HepG2 (cell line): ENCODE data around the gene ACTR10. TPM values are rescaled to one million over a fixed set of nuclear protein-coding genes. Genes with fewer than 3 reads are reported as not detected.

Experiments used
- ELF3 ChIP-seq: IDR thresholded peaks from 2 replicates; pipeline ENCODE4 v1.6.1; 2016; ENCODE audit warnings: missing genetic modification reagents, missing compliant biosample characterization
- FOSL2 ChIP-seq: sonication (generic); formaldehyde crosslinking; IDR thresholded peaks from 2 replicates; pipeline ENCODE4 v1.4.0; 2020; ENCODE audit warnings: missing genetic modification reagents
- FOXK2 ChIP-seq: fragments of 450-650 bp; IDR thresholded peaks from 2 replicates; pipeline ENCODE4 v1.6.1; 2016
- FOXP4 ChIP-seq: sonication (generic); formaldehyde crosslinking; IDR thresholded peaks from 2 replicates; pipeline ENCODE4 v1.4.0; 2020; ENCODE audit warnings: missing genetic modification reagents
- GABPA ChIP-seq, 2 experiments: IDR thresholded peaks; 2 replicates each; pipeline ENCODE4 v1.6.1; 2011 to 2016; ENCODE audit warnings: low read depth in 2 of 2, low read length in 1 of 2, missing biosample characterization in 1 of 2, missing genetic modification characterization in 1 of 2
- GTF3A ChIP-seq: sonication (generic); formaldehyde crosslinking; conservative IDR thresholded peaks from 2 replicates; pipeline ENCODE4 v1.4.0; 2020; ENCODE audit warnings: mild to moderate bottlenecking, missing genetic modification reagents
- HMG20B ChIP-seq: conservative IDR thresholded peaks from 2 replicates; pipeline ENCODE4 v1.6.1; 2016; ENCODE audit warnings: missing genetic modification reagents, missing compliant biosample characterization
- IRF2 ChIP-seq: IDR thresholded peaks from 2 replicates; pipeline ENCODE4 v1.6.1; 2018; ENCODE audit warnings: missing genetic modification reagents, missing compliant biosample characterization
- MBD4 ChIP-seq: IDR thresholded peaks from 2 replicates; pipeline ENCODE4 v1.6.1; 2012; ENCODE audit warnings: low read length, inconsistent platforms, borderline replicate concordance
- MEIS1 ChIP-seq: sonication (generic); formaldehyde crosslinking; IDR thresholded peaks from 2 replicates; pipeline ENCODE4 v1.9.0; 2021; ENCODE audit warnings: mild to moderate bottlenecking, missing genetic modification reagents, moderate library complexity, borderline replicate concordance
- NCOR1 ChIP-seq: fragments of 200-600 bp; sonication (generic); IDR thresholded peaks from 2 replicates; pipeline ENCODE4 v1.7.0; 2017; ENCODE audit warnings: antibody characterized with exemption, low read length, borderline replicate concordance
- NFE2 ChIP-seq: sonication (generic); formaldehyde crosslinking; IDR thresholded peaks from 2 replicates; pipeline ENCODE4 v1.4.0; 2020; ENCODE audit warnings: missing genetic modification reagents
- NFYB ChIP-seq: sonication (generic); formaldehyde crosslinking; IDR thresholded peaks from 2 replicates; pipeline ENCODE4 v1.4.0; 2020; ENCODE audit warnings: missing genetic modification reagents
- POLR2AphosphoS5 ChIP-seq: IDR thresholded peaks from 2 replicates; pipeline ENCODE4 v1.6.1; 2012; ENCODE audit warnings: low read depth, low read length
- SOX6 ChIP-seq, 2 experiments: fragments of 450-650 bp in 1 of 2; sonication (generic) in 1 of 2; formaldehyde crosslinking in 1 of 2; IDR thresholded peaks; 2 replicates each; pipeline versions ENCODE4 v1.4.0 to v1.6.1; 2017 to 2020; ENCODE audit warnings: antibody characterized with exemption in 1 of 2, mild to moderate bottlenecking in 1 of 2, missing genetic modification reagents in 1 of 2
- SP5 ChIP-seq: IDR thresholded peaks from 2 replicates; pipeline ENCODE4 v1.6.1; 2016; ENCODE audit warnings: low read depth, borderline replicate concordance
- SPEN ChIP-seq: sonication (generic); formaldehyde crosslinking; IDR thresholded peaks from 2 replicates; pipeline ENCODE4 v1.5.1; 2020; ENCODE audit warnings: low read depth, mild to moderate bottlenecking, missing genetic modification reagents
- SRSF9 ChIP-seq: fragments of 200-400 bp; formaldehyde crosslinking; IDR thresholded peaks from 2 replicates; pipeline ENCODE4 v1.6.1; 2018; ENCODE audit warnings: borderline replicate concordance, mild to moderate bottlenecking, low read depth, low read length; ENCODE audit not compliant: insufficient read depth, poor library complexity, severe bottlenecking
- STAG1 ChIP-seq: sonication (generic); formaldehyde crosslinking; IDR thresholded peaks from 2 replicates; pipeline ENCODE4 v1.4.0; 2020; ENCODE audit warnings: missing genetic modification reagents
- ZNF275 ChIP-seq: sonication (generic); formaldehyde crosslinking; IDR thresholded peaks from 2 replicates; pipeline ENCODE4 v1.8.0; 2022; ENCODE audit warnings: missing genetic modification reagents, mild to moderate bottlenecking, inconsistent platforms, borderline replicate concordance
- ZNF3 ChIP-seq: IDR thresholded peaks from 2 replicates; pipeline ENCODE4 v1.7.0; 2017; ENCODE audit warnings: inconsistent platforms
- ZNF335 ChIP-seq: sonication (generic); formaldehyde crosslinking; IDR thresholded peaks from 2 replicates; pipeline ENCODE4 v1.4.0; 2020; ENCODE audit warnings: missing genetic modification reagents
- ZSCAN9 ChIP-seq: IDR thresholded peaks from 2 replicates; pipeline ENCODE4 v1.6.1; 2016; ENCODE audit warnings: borderline replicate concordance
- polyA plus RNA-seq, 8 experiments: library from polyadenylated mRNA; depleted of rRNA in 3 of 8; stranded (reverse) in 7 of 8; unstranded in 1 of 8; fragments of >200 nt; fragmentation: Illumina TruSeq in 4 of 8; extraction: Trizol in 4 of 8; gene quantifications; 2 replicates each; pipeline versions ENCODE4 v1.2.1 to v1.2.3, GENCODE V29; 2011 to 2016; ENCODE audit warnings: low read depth in 4 of 8, missing spikeins in 1 of 8, mixed read lengths in 1 of 8; ENCODE audit not compliant: insufficient read depth in 1 of 8
- total RNA-seq, 5 experiments: library from RNA; depleted of rRNA; stranded (reverse); fragments of >200 nt; fragmentation: Illumina TruSeq; extraction: Trizol; gene quantifications; 2 replicates each; pipeline ENCODE4 v1.2.3, GENCODE V29; 2016; ENCODE audit warnings: low read depth in 1 of 5
- TF ChIP-seq, protein P1 (sequence below): sonication (generic); formaldehyde crosslinking; IDR thresholded peaks from 2 replicates; pipeline ENCODE4 v1.4.0; 2020; ENCODE audit warnings: low read depth, mild to moderate bottlenecking, missing genetic modification reagents

Gene ACTR10
- total and polyA plus RNA-seq, 2 of the 13 experiments (the other 11 are each of a cell fraction or from before 2014, with no cell fraction given) = 30.0 to 41.3 TPM

- TF ChIP-seq FOXP4 (peak; percentile 85), ZNF3 (CRISPR knock-in tag) (no peak), ELF3 (CRISPR knock-in tag) (peak; percentile 82; the same call in 1 of the 2 replicates), POLR2AphosphoS5 (peak; percentile 62), IRF2 (CRISPR knock-in tag) (peak; percentile 79), SPEN (CRISPR knock-in tag) (0 out of 2 replicates have a peak, but pooled peaks have one; percentile 24), MBD4 (0 out of 2 replicates have a peak, but pooled peaks have one; percentile 45), GABPA (IDR thresholded peaks at IDR 0.05; ENCODE audit: low read depth, low read length) (no peak), GABPA (CRISPR knock-in tag; IDR thresholded peaks at IDR 0.05; ENCODE audit: low read depth) (peak; percentile 55), NFE2 (no peak), SOX6 (IDR thresholded peaks at IDR 0.05) (no peak), SOX6 (CRISPR knock-in tag; IDR thresholded peaks at IDR 0.05) (peak; percentile 72; the same call in 1 of the 2 replicates), FOXK2 (peak; percentile 58), SRSF9 (no peak), STAG1 (CRISPR knock-in tag) (peak; percentile 56), NCOR1 (peak; percentile 84), HMG20B (no peak), FOSL2 (peak; percentile 60), MEIS1 (CRISPR knock-in tag) (0 out of 2 replicates have a peak, but pooled peaks have one; percentile 45), NFYB (CRISPR knock-in tag) (no peak), ZSCAN9 (CRISPR knock-in tag) (peak; percentile 90), SP5 (CRISPR knock-in tag) (no peak), ZNF275 (CRISPR knock-in tag) (no peak), GTF3A (CRISPR knock-in tag) (no peak), ZNF335 (peak; percentile 92)
- TF ChIP-seq, protein P1, sequence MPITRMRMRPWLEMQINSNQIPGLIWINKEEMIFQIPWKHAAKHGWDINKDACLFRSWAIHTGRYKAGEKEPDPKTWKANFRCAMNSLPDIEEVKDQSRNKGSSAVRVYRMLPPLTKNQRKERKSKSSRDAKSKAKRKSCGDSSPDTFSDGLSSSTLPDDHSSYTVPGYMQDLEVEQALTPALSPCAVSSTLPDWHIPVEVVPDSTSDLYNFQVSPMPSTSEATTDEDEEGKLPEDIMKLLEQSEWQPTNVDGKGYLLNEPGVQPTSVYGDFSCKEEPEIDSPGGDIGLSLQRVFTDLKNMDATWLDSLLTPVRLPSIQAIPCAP = no peak
Observed at GRCh38 chr14:58272588-58273372, 72.8 kb downstream of the ACTR10 start (continued).
